GM19452 (cell line): Measurements from ENCODE around the gene ANKDD1B.
A peak's percentile ranks its signal among the peaks of the same experiment; 100 is the strongest.
"Not testable (repeated sequence)": the region's sequence is repeated elsewhere in the genome, so short reads cannot be mapped to it uniquely, and the experiment has no call there.

Experiments used
- ATAC-seq: cut with Tn5 transposase; IDR thresholded peaks from one replicate; pipeline ENCODE4 v1.9.1; 2021; ENCODE audit not compliant: unreplicated experiment

Gene ANKDD1B

DNA sequence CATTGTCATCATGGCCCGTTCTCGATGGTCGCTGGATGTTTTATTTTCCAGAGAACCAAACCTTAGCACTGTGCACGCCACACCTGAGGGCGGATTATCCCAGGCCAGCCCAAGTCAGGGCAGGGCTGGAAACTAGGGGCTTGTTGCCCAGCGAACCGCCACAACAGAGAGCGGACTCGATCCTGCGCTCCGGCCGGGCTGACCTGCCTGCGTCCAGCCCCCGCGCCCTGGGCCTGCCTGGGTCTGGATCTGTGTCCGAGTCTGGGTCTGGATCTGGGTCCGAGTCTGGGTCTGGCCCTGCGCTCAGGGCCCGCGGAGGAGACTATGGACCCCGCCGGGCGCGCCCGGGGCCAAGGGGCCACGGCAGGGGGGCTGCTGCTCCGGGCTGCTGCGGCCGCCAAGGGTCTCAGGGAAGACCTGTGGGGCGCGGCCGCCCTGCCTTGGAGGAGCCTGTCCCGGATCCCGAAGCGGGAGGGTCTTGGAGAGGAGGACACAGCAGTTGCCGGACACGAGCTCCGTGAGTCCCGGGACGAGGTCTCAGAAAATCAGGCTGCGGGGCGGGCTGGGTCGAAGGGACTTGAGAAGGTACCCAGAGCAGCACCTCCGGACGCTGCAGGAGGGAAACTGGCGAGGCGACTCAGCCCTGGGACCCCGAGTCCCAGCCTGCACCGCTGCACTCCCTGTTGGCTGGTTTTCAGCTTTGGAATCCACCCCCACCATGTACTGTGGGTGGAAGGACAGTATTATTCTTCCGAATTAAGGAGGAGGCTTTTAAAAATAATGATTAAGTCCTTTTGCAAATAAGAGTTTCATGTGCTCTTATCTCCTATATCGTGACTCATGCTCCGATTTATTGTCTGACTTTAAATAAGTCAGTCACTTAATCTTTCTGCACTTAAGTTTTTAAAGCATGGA is at the start of gene ANKDD1B:
Gene ANKDD1B, plus strand, starts transcription at position 143 of the 915 bp plus-strand sequence. Its CDS starts 182 bp downstream, at position 325.
- no peak for ATAC-seq

DNA sequence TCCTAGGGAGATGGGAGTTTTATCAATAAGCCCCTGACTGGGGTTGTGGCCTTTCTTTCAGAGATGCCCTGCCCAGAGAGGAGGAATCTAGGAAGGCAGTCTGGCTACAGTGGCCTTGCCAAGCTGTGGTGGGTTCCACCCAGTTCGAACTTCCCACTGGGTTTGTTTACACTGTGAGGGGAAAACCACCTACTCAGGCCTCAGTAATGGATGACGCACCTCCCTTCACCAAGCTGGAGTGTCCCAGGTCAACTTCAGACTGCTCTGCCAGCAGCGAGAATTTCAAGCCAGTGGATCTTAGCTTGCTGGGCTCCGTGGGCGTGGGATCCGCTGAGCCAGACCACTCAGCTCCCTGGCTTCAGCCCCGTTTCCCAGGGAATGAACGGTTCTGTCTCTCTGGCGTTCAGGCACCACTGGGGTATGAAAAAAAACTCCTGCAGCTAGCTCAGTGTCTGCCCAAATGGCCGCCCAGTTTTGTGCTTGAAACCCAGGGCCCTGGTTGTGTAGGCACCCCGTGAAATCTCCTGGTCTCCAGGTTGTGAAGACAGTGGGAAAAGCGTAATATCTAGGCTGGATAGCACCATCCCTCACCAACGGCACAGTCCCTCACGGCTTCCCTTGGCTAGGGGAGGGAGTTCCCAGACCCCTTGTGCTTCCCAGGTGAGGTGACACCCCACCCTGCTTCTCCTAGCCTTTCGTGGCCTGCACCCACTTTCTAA is 45.1 kb upstream of the ANKDD1B start:
- not testable (repeated sequence) for ATAC-seq

DNA sequence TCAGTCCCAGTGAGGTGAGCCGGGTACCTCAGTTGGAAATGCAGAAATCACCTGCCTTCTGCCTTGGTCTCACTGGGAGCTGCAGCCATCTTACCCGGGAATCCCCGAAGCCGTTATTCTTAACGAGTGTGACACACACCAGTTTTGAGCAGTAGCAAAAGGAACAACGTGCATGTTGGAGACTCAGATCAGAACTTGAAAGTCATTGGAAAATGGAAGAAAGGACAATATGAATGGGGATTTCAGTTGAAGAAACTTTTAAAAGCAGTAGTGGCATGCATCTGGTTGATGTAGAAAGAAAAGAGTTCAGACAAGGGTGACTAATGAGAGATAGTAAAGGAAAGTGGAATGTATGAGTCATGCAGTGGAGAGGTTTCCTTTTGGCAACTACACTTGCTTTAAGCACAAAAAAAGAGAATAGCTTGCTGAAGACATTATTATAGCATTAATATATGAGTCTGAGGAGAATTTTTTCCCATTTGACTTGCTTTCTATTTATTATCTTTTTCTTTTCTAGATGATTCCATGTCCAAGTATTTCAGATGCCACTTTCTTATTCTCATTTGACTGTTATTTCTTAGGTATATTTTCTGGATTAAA is 44.4 kb upstream of the ANKDD1B start:
- peak; percentile 83 for ATAC-seq

DNA sequence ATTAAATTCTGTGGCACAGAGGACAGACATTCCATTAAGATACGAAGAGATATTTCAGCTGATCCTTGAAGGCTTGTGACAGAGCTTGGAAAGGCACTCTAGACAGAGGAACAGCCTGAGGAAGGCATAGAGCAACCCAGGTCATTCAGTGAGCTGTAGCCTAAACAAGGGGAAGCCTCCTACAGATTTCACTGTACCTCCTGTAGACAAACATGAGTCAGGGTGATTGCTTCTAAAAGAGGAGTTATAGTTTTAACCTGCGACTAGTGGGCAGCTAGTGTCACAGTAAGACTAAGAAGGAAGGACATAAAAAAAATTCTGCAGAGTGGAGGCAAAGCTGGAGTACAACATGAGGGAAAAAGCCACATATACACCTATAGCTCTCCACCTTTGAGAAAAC is 43.5 kb upstream of the ANKDD1B start:
- no peak for ATAC-seq

DNA sequence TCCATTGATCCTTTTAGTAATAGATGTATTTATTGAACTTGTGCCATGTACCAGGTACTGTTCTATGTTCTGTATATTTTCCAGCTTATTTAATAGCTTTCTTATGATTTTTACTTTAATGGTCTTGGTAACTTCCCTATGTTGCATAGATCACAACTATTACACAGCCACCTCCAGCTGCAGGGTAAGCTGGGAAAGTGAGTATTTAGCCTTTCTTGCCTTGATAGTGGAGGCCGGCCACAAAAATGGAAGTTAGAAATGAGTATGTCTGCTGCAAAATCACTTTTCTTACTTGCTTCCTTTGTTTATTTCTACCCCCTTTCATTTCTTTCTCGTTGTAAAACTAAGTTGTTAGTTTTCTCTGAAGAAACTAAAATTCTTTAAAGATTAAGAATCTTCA is 43.1 kb upstream of the ANKDD1B start:
- peak; percentile 34 for ATAC-seq

DNA sequence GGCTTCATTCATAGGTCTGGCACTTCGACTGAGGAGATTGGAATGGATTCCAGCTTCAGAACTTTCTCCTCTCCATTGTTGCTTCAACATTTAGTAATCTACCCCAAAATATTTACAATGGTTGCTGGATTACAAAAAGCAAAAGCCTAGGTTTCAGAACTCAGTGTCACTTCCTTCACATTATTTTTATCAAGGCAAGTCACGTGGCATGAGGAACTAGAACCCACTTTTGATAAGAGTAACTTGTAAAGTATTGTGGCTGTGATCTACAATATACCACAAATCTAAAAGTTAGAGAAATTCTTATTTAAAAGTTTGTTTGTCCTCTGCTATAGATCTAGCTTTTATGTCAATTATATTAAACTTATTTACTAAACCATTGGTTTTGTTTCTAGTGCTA is 39.7 kb upstream of the ANKDD1B start:
- no peak for ATAC-seq

DNA sequence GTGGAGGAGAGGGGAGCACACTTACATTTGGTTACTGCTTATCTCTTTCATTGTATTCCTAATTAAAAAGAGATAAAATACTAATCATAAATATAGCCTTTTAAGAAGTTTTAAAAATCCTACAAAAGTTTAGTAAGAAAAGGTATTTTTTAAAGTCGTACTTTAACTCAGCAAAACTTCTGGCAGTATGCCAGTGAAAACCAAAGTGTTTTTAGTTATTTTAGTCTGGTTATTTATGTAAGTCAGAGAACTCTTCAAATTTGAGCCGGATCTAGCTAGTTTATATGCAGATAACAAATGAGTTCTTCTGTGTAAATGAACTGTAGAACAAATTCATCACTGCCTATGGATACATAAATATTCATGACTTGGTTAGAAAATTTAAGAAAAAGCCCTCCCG is 36.5 kb upstream of the ANKDD1B start:
- ATAC-seq: peak; percentile 10

DNA sequence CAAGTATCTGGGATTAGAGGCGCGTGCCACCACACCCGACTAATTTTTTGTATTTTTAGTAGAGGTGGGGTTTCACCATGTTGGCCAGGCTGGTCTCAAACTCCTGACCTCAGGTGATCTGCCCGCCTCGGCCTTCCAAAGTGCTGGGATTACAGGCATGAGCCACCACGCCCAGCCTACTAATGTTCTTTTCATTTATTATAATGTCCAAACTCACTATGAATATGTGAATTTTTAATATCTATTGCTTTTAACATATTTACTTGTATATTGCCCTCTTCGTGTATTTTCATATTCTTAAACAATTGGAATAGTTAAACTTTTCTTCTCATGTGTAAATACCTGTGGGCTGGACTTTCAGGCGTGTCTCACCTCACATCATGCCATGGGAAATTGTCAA is 33.0 kb upstream of the ANKDD1B start:
- ATAC-seq: not testable (repeated sequence)

DNA sequence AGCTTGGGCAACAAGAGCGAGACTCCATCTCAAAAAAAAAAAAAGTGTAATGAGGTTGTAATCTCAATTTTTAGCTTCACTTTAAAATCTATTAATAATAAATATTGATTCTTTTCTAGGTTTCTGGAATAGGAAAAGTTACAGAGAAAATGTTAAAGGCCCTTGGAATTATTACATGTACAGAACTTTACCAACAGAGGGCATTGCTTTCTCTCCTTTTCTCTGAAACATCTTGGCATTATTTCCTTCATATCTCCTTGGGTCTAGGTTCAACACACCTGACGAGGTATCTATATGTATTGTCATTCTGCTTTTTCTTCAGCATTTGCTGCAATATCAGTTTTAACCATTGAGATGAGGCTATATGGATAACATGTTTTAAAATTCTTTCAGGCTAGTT is 26.6 kb upstream of the ANKDD1B start:
- no peak for ATAC-seq

DNA sequence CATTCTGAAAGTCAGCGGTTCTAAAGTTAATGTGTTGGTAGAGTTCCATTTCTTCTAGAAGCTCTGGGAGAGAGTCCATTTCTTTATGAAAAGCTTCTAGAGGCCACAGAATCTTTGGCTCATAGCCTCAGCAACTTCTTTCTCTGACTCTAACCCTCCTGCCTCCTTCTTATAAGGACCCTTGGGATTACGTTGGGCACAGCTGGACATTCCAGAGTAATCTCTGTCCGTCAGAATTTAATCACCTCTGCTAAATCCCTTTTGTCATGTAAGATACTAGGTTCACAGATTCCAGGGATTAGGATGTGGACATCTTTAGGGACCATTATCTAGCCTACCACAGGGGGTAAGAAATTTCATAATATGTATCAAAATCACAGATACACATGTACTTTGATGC is 22.6 kb upstream of the ANKDD1B start:
- no peak for ATAC-seq

DNA sequence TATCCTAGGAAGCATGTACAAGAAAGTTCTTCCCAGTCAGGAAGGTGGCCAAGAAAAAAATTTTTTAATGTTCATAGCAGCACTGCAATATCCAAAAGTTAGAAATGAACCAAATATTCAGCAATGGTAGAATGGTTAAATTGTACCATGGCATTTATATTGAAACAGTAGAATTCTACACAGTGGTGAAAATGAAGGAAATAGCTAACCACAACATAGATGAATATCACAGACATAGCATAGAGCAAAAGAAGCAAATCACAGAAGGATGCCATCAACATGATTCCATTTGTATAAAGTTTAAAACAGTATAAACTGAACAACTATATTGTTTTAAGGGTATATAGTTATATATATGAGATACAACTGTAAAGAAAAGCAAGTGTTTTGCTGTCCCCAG is 10.7 kb upstream of the ANKDD1B start:
- no peak for ATAC-seq

DNA sequence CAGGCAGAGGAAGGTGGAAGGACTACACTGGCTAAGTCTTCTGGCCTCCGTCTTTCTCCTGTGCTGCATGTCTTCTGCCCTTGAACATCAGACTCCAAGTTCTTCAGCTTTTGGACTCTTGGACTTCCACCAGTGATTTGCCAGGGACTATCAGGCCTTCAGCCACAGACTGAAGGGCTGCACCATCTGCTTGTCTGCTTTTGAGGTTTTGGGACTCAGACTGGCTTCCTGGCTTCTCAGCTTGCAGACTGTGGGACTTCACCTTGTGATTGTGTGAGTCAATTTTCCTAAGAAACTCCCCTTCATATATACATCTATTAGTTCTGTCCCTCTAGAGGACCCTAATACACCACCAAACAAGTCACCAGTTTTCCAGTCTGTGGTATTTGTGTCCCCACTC is 9.7 kb upstream of the ANKDD1B start:
- ATAC-seq: no peak

DNA sequence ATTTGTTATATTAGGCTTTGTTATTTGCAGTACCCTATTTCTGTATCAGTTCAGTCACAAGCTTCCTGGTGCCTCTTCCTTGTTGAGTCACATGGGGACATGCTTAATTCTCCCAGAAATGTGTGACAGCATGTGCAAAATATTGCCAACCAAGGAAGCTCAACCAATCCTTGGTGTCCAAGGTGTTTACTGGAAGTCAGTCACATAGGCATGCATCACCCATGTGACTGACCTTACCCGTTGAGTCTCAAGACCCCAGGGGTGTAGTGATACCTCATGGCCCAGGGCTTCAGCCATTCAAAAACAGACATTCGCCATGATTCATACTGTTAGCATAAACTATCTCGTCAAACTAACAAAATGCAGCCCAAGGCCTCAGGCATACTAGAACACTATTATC is 9.3 kb upstream of the ANKDD1B start:
- ATAC-seq: no peak

DNA sequence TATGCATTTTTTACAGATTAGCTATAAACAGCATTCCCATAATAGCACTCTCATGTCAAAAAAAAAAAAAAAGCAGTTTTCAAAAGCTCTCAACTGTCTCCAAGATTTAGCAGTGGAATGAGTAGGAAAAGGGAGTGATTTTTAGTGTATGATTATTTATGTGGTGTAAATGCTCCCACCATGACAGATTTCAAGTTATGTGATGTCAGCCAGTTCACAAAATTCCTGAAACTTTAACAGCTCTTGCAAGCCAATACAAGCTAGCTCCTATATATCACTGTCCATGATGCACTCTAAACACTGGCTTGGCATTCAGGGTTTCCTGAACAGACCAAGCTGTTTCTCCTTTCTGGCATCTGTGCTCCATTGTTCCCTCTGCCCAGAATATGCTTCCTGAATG is 7.9 kb upstream of the ANKDD1B start:
- no peak for ATAC-seq

DNA sequence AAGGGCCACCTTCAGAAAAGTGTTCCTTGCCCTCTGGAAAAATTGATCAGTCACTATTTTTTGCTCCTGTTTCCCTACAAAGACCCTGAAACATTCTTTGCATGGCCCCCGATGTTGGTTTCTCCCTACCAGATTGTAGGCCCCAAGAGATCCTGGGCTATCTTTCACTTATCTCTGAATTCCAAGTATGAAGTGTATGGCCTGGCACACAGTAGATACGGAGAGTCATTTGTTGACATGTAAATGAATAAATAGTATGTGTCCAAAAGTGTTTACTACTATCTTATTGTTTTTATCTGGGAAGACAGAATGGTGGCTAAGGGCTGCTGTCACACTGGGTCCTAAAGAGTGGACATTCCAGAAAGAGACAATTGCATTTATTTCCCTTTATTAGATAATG is 7.4 kb upstream of the ANKDD1B start:
- no peak for ATAC-seq

DNA sequence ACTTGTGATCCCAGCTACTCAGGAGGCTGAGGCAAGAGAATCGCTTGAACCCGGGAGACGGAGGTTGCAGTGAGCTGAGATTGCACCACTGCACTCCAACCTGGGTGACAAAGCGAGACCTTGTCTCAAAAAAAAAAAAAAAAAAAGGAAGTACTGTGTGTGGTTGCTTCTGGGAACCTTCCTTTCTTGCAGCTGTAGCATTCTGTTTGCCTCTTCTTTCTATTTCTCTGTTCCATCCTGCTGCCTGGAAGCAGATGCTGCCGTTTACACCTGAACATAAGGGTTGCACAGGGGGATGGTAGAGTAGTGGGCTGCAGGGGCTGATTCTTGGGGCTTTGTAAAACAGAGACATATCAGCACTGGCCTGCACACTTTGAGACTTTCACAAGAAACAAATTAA is 3.9 kb upstream of the ANKDD1B start:
- ATAC-seq: not testable (repeated sequence)

DNA sequence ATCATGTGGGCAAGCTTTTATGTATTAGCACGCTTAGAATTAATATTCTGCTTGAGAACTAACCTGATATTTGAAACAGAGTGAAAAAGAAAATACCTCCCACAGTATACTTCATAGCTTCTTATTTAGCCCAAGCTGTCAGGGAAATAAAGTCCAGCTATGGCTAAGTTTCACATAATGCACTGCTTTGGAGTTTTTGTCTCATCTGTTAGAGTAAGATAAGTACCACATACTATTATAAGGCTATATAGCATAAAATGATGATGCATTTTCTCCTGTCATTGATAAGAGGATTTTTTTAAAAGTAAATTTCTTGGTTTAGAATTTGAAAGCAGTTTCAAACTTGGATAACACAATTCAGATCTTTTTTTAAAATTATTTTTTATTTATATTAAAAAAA is 2.4 kb upstream of the ANKDD1B start:
- ATAC-seq: no peak

DNA sequence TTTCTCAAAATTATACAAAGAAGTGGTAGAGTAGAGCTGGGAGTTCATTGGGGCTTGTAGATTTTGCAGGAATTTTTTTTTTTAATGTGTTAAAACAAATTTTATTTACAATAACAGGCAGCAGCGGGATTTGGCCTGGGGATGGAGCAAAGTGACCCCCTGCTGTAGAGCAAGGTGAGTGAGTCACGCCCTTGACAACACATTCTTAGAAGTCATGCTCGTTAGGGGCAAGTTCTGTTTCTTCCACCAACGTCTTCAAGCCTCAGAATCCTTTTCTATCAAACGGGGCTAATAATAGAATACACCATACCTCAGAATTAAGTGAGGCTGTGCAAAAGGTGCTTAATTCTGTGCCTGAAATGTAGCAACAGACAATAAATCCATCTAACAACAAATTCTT is 1.1 kb upstream of the ANKDD1B start:
- ATAC-seq: no peak

DNA sequence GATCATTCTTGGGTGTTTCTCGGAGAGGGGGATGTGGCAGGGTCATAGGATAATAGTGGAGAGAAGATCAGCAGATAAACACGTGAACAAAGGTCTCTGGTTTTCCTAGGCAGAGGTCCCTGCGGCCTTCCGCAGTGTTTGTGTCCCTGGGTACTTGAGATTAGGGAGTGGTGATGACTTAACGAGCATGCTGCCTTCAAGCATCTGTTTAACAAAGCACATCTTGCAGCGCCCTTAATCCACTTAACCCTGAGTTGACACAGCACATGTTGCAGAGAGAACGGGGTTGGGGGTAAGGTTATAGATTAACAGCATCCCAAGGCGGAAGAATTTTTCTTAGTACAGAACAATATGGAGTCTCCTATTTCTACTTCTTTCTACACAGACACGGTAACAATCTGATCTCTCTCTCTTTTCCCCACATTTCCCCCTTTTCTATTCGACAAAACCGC is 368 bp upstream of the ANKDD1B start:
- not testable (repeated sequence) for ATAC-seq

DNA sequence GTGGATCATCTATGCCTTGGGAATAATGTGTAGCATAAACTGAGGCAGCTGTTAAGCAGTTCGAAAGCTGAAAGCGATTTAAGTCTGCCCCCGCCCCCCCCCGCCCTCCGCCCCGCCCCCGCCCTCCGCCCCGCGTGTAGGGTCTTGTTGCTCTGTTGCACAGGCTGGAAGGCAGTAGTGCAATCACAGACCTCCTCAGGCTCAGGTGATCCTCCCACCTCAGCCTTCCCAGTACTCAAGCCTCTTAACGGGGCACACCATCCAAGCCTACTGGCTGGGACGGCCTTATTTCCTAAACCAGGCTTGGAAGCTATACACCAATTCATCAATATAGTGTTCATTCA is 945 bp downstream of the ANKDD1B start:
- no peak for ATAC-seq

DNA sequence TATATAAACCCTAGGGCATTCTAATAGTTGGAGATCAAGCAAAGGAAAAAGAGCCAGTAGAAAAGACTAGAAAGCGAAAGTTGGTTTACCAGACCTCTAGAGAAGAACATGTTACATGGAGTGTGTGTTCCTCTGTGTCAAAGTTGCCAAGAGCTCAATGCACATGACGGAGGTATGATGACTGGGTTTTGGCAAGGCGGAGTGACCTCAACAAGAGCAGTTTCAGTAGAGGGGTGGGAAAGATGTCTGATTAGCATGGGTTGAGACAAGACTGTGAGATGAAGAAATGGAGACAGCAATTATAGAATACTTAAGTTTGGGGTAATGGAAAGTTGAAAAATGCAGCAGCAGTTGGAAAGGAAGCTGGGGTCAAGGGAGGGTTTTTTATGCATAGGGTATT is 1.6 kb downstream of the ANKDD1B start:
- ATAC-seq: no peak

DNA sequence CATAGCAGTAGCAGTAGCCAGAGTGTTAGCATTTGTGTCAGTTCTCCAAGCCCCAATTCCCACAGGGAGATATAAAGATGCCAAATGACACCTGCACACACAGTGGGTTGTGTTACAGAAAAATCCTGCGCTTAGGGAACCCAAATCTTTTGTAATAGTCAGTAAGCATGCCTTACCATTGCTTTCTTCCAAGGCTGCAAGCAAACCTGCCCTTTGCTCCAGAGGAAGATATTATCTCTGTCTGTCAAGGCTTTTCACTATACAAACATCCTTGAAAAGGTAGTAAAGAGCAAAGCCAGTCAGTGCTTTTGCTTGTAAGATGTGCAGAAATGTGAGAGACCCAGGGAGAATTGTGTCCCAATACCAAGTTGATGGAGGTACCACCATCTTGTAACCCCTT is 2.9 kb downstream of the ANKDD1B start:
- no peak for ATAC-seq
